ENCODE data around the gene EXOC8.

EXOC8 gene

GRCh38 chr1:231337472-231338269 is at the start of gene EXOC8:
EXOC8 (minus strand) TSS chr1:231337852; CDS start chr1:231337745, 107 bp downstream.
- H3K4me1 Mint-ChIP-seq (ENCODE audit: low read depth), result peaks cover 44% of the 10 kb centered on the region
- peaks cover 3% of the 10 kb centered on the region for H3K27me3 Mint-ChIP-seq (ENCODE audit: low read depth)
- H3K36me3 Mint-ChIP-seq (ENCODE audit: low read depth), result peaks cover 41% of the 10 kb centered on the region
- H3K4me3 Mint-ChIP-seq, result peak within 1 kb of the TSS; percentile 96
- H3K27ac Mint-ChIP-seq, result peak within 1 kb of the TSS; percentile 100
- H3K9me3 Mint-ChIP-seq, result no peaks in the 10 kb centered on the region

- H3K36me3 Mint-ChIP-seq (ENCODE audit: low read depth), result peaks cover 6% of the 10 kb centered on the region
Observed at GRCh38 chr1:231386466-231386865, 48.8 kb upstream of the EXOC8 start.

GRCh38 chr1:231385416-231385748 is 47.7 kb upstream of the EXOC8 start:
- H3K36me3 Mint-ChIP-seq (ENCODE audit: low read depth), result peaks cover 6% of the 10 kb centered on the region
- H3K4me3 Mint-ChIP-seq, result no peak overlapping the region
- H3K4me1 Mint-ChIP-seq (ENCODE audit: low read depth), result peaks cover 22% of the 10 kb centered on the region
- no peaks in the 10 kb centered on the region for H3K27me3 Mint-ChIP-seq (ENCODE audit: low read depth)
- H3K27ac Mint-ChIP-seq, result no peak overlapping the region
- H3K9me3 Mint-ChIP-seq, result no peaks in the 10 kb centered on the region

More at GRCh38 chr1:231386466-231386865, 48.8 kb upstream of the EXOC8 start:
- Mint-ChIP-seq H3K4me3 (no peak overlapping the region), H3K27ac (no peak overlapping the region), H3K27me3 (ENCODE audit: low read depth) (no peaks in the 10 kb centered on the region), H3K9me3 (no peaks in the 10 kb centered on the region), H3K4me1 (ENCODE audit: low read depth) (peaks cover 30% of the 10 kb centered on the region)

GRCh38 chr1:231384696-231385415 is 47.2 kb upstream of the EXOC8 start:
- Mint-ChIP-seq H3K27me3 (ENCODE audit: low read depth) (no peaks in the 10 kb centered on the region), H3K4me3 (no peak overlapping the region), H3K27ac (no peak overlapping the region), H3K36me3 (ENCODE audit: low read depth) (peaks cover 5% of the 10 kb centered on the region), H3K4me1 (ENCODE audit: low read depth) (peaks cover 18% of the 10 kb centered on the region), H3K9me3 (no peaks in the 10 kb centered on the region)

GRCh38 chr1:231383159-231383860 is 45.7 kb upstream of the EXOC8 start:
- H3K4me3 Mint-ChIP-seq, result no peak overlapping the region
- H3K4me1 Mint-ChIP-seq (ENCODE audit: low read depth), result peaks cover 22% of the 10 kb centered on the region
- H3K9me3 Mint-ChIP-seq, result no peaks in the 10 kb centered on the region
- peaks cover 5% of the 10 kb centered on the region for H3K36me3 Mint-ChIP-seq (ENCODE audit: low read depth)
- H3K27ac Mint-ChIP-seq, result no peak overlapping the region
- no peaks in the 10 kb centered on the region for H3K27me3 Mint-ChIP-seq (ENCODE audit: low read depth)

- H3K27me3 Mint-ChIP-seq (ENCODE audit: low read depth), result no peaks in the 10 kb centered on the region
- no peaks in the 10 kb centered on the region for H3K9me3 Mint-ChIP-seq
- no peak overlapping the region for H3K4me3 Mint-ChIP-seq
- H3K27ac Mint-ChIP-seq, result no peak overlapping the region
- no peaks in the 10 kb centered on the region for H3K36me3 Mint-ChIP-seq (ENCODE audit: low read depth)
- H3K4me1 Mint-ChIP-seq (ENCODE audit: low read depth), result peaks cover 20% of the 10 kb centered on the region
Observed at GRCh38 chr1:231382426-231382825, 44.8 kb upstream of the EXOC8 start.

- no peaks in the 10 kb centered on the region for H3K9me3 Mint-ChIP-seq
- no peaks in the 10 kb centered on the region for H3K36me3 Mint-ChIP-seq (ENCODE audit: low read depth)
- H3K4me1 Mint-ChIP-seq (ENCODE audit: low read depth), result peaks cover 27% of the 10 kb centered on the region
- H3K4me3 Mint-ChIP-seq, result no peak overlapping the region
- no peak overlapping the region for H3K27ac Mint-ChIP-seq
- no peaks in the 10 kb centered on the region for H3K27me3 Mint-ChIP-seq (ENCODE audit: low read depth)
Observed at GRCh38 chr1:231381729-231382128, 44.1 kb upstream of the EXOC8 start.

GRCh38 chr1:231376875-231377549 is 39.4 kb upstream of the EXOC8 start:
- peak overlapping the region; percentile 33 for H3K27ac Mint-ChIP-seq
- H3K27me3 Mint-ChIP-seq (ENCODE audit: low read depth), result no peaks in the 10 kb centered on the region
- peaks cover 35% of the 10 kb centered on the region for H3K4me1 Mint-ChIP-seq (ENCODE audit: low read depth)
- H3K4me3 Mint-ChIP-seq, result peak overlapping the region; percentile 29
- H3K36me3 Mint-ChIP-seq (ENCODE audit: low read depth), result no peaks in the 10 kb centered on the region
- H3K9me3 Mint-ChIP-seq, result no peaks in the 10 kb centered on the region

- no peaks in the 10 kb centered on the region for H3K9me3 Mint-ChIP-seq
Observed at GRCh38 chr1:231376101-231376500, 38.4 kb upstream of the EXOC8 start.

GRCh38 chr1:231374394-231374793 is 36.7 kb upstream of the EXOC8 start:
- Mint-ChIP-seq H3K36me3 (ENCODE audit: low read depth) (peaks cover 3% of the 10 kb centered on the region), H3K4me3 (no peak overlapping the region), H3K4me1 (ENCODE audit: low read depth) (peaks cover 26% of the 10 kb centered on the region), H3K27ac (no peak overlapping the region), H3K27me3 (ENCODE audit: low read depth) (no peaks in the 10 kb centered on the region), H3K9me3 (no peaks in the 10 kb centered on the region)

More at GRCh38 chr1:231376101-231376500, 38.4 kb upstream of the EXOC8 start:
- no peak overlapping the region for H3K4me3 Mint-ChIP-seq
- no peaks in the 10 kb centered on the region for H3K36me3 Mint-ChIP-seq (ENCODE audit: low read depth)
- no peaks in the 10 kb centered on the region for H3K27me3 Mint-ChIP-seq (ENCODE audit: low read depth)
- no peak overlapping the region for H3K27ac Mint-ChIP-seq
- peaks cover 32% of the 10 kb centered on the region for H3K4me1 Mint-ChIP-seq (ENCODE audit: low read depth)

GRCh38 chr1:231372501-231372900 is 34.8 kb upstream of the EXOC8 start:
- Mint-ChIP-seq H3K27ac (no peak overlapping the region), H3K4me3 (no peak overlapping the region), H3K9me3 (no peaks in the 10 kb centered on the region), H3K27me3 (ENCODE audit: low read depth) (no peaks in the 10 kb centered on the region), H3K36me3 (ENCODE audit: low read depth) (peaks cover 8% of the 10 kb centered on the region), H3K4me1 (ENCODE audit: low read depth) (peaks cover 16% of the 10 kb centered on the region)

GRCh38 chr1:231369282-231369681 is 31.6 kb upstream of the EXOC8 start:
- Mint-ChIP-seq H3K27me3 (ENCODE audit: low read depth) (no peaks in the 10 kb centered on the region), H3K4me3 (no peak overlapping the region), H3K4me1 (ENCODE audit: low read depth) (peaks cover 2% of the 10 kb centered on the region), H3K36me3 (ENCODE audit: low read depth) (peaks cover 22% of the 10 kb centered on the region), H3K27ac (peak overlapping the region; percentile 47), H3K9me3 (no peaks in the 10 kb centered on the region)

- Mint-ChIP-seq H3K4me1 (ENCODE audit: low read depth) (peaks cover 1% of the 10 kb centered on the region), H3K27me3 (ENCODE audit: low read depth) (no peaks in the 10 kb centered on the region), H3K9me3 (no peaks in the 10 kb centered on the region), H3K27ac (no peak overlapping the region), H3K4me3 (no peak overlapping the region), H3K36me3 (ENCODE audit: low read depth) (peaks cover 36% of the 10 kb centered on the region)
Observed at GRCh38 chr1:231364192-231364591, 26.5 kb upstream of the EXOC8 start.

- no peak overlapping the region for H3K4me3 Mint-ChIP-seq
- H3K36me3 Mint-ChIP-seq (ENCODE audit: low read depth), result peaks cover 34% of the 10 kb centered on the region
- H3K27ac Mint-ChIP-seq, result no peak overlapping the region
- H3K27me3 Mint-ChIP-seq (ENCODE audit: low read depth), result no peaks in the 10 kb centered on the region
- peaks cover 1% of the 10 kb centered on the region for H3K4me1 Mint-ChIP-seq (ENCODE audit: low read depth)
- H3K9me3 Mint-ChIP-seq, result no peaks in the 10 kb centered on the region
Observed at GRCh38 chr1:231363624-231364023, 26.0 kb upstream of the EXOC8 start.
